Adrenal gland (tissue), 5 donors: ENCODE results near the gene PFKM.

Experiments
- CTCF ChIP-seq, 6 experiments: fragments of 450-650 bp in 4 of 6; fragments of 200-600 bp in 2 of 6; sonication (generic) in 1 of 6; IDR thresholded peaks; 1 replicate in 5 of 6; 2 replicates in 1 of 6; pipeline versions ENCODE4 v1.5.1 to v1.8.0; 2016 to 2021; ENCODE audit warnings: antibody characterized with exemption in 6 of 6, mild to moderate bottlenecking in 2 of 6, moderate library complexity in 1 of 6
- POLR2A ChIP-seq, 2 donors: fragments of 450-650 bp; IDR thresholded peaks; one replicate each; pipeline ENCODE4 v1.6.1; 2017; ENCODE audit warnings: antibody characterized with exemption in 2 of 2, mild to moderate bottlenecking in 2 of 2, moderate library complexity in 1 of 2
- donor health status: DM: no; HTN: no; CAD: no.

GRCh38 chr12:48142818-48143674 is 23.9 kb downstream of the PFKM start:
- TF ChIP-seq CTCF (IDR thresholded peaks at IDR 0.05) (no peak), POLR2A (IDR thresholded peaks at IDR 0.05) (no peak)
